GM12875 (cell line): ENCODE results near the gene SARDH.

Experiments
- H3K4me3 ChIP-seq: one replicate; pipeline ENCODE4 v1.5.1; 2011; ENCODE audit warnings: low read depth, low read length, control low read depth
- CTCF ChIP-seq: IDR thresholded peaks from 2 replicates; pipeline ENCODE4 v1.5.1; 2011; ENCODE audit warnings: low read depth, mild to moderate bottlenecking, control low read depth, inconsistent platforms, low read length, moderate library complexity, borderline replicate concordance; ENCODE audit not compliant: insufficient read depth

Gene SARDH

GRCh38 chr9:133729617-133730281 lies 8.4 kb downstream of the SARDH start:
- no peak overlapping the region for H3K4me3 ChIP-seq
- no peak for TF ChIP-seq CTCF

- H3K4me3 ChIP-seq = no peak overlapping the region
- no peak for TF ChIP-seq CTCF
Observed at GRCh38 chr9:133728856-133729616, 9.1 kb downstream of the SARDH start.

- no peak overlapping the region for H3K4me3 ChIP-seq
- TF ChIP-seq CTCF = no peak
Observed at GRCh38 chr9:133727876-133728441, 10.2 kb downstream of the SARDH start.

GRCh38 chr9:133727277-133727875 lies 10.8 kb downstream of the SARDH start:
- H3K4me3 ChIP-seq = no peak overlapping the region
- TF ChIP-seq CTCF = 0 out of 2 replicates have a peak, but pooled peaks have one; percentile 8

GRCh38 chr9:133726401-133727276 lies 11.5 kb downstream of the SARDH start:
- TF ChIP-seq CTCF = peak; percentile 52

GRCh38 chr9:133725886-133726285 lies 12.3 kb downstream of the SARDH start:
- no peak for TF ChIP-seq CTCF
- H3K4me3 ChIP-seq = no peak overlapping the region

More at GRCh38 chr9:133726401-133727276, 11.5 kb downstream of the SARDH start:
- no peak overlapping the region for H3K4me3 ChIP-seq
